Fibroblast of villous mesenchyme (primary cell): Measurements from ENCODE around the gene YY1AP1. TPM values are rescaled to one million over a fixed set of nuclear protein-coding genes. Genes with fewer than 3 reads are reported as not detected.
A peak's percentile ranks its signal among the peaks of the same experiment; 100 is the strongest.
"Not testable (repeated sequence)": the region's sequence is repeated elsewhere in the genome, so short reads cannot be mapped to it uniquely, and the experiment has no call there.

Experiments used
- DNase-seq: peaks from one replicate; pipeline ENCODE4 v3.0.0-alpha.2; 2010; ENCODE audit warnings: low read depth
- H3K4me3 ChIP-seq: 2 replicates; pipeline ENCODE4 v1.5.1; 2011; ENCODE audit warnings: low read depth, mild to moderate bottlenecking, low read length
- CTCF ChIP-seq: IDR thresholded peaks from 2 replicates; pipeline ENCODE4 v1.5.1; 2012; ENCODE audit warnings: low read depth, mild to moderate bottlenecking, low read length; ENCODE audit not compliant: insufficient read depth
- total RNA-seq: library from RNA; depleted of rRNA; stranded (reverse); fragments of >200 nt; gene quantifications from 2 replicates; pipeline ENCODE4 v1.2.3, GENCODE V29; 2012

YY1AP1 gene
- total RNA-seq, 1 donor = 55.7 TPM

GRCh38 chr1:155640367-155640766 is 48.2 kb downstream of the YY1AP1 start:
- TF ChIP-seq CTCF = no peak
- H3K4me3 ChIP-seq = no peak overlapping the region
- no peak for DNase-seq

- no peak for TF ChIP-seq CTCF
- H3K4me3 ChIP-seq = peak overlapping the region; percentile 38
- DNase-seq = no peak
Measured at GRCh38 chr1:155636397-155637153, 52.0 kb downstream of the YY1AP1 start.

GRCh38 chr1:155626428-155626827 is 62.1 kb downstream of the YY1AP1 start:
- H3K4me3 ChIP-seq, DNase-seq: not testable (repeated sequence)

- no peak overlapping the region for H3K4me3 ChIP-seq
- no peak for DNase-seq
- TF ChIP-seq CTCF = no peak
Measured at GRCh38 chr1:155623357-155623756, 65.2 kb downstream of the YY1AP1 start.

GRCh38 chr1:155622191-155622590 is 66.4 kb downstream of the YY1AP1 start:
- no peak for TF ChIP-seq CTCF
- no peak overlapping the region for H3K4me3 ChIP-seq

GRCh38 chr1:155613226-155613625 is 75.3 kb downstream of the YY1AP1 start:
- not testable (repeated sequence) for H3K4me3 ChIP-seq, DNase-seq

More at GRCh38 chr1:155622191-155622590, 66.4 kb downstream of the YY1AP1 start:
- DNase-seq = no peak

- DNase-seq = not testable (repeated sequence)
- H3K4me3 ChIP-seq = peak overlapping the region; percentile 69
Measured at GRCh38 chr1:155610257-155610647, 78.3 kb downstream of the YY1AP1 start.

GRCh38 chr1:155609515-155610256 is 78.9 kb downstream of the YY1AP1 start, which contains the start of gene MSTO1:
Gene MSTO1 (plus strand): TSS chr1:155610218. CDS start chr1:155610249, 31 bp downstream.
- DNase-seq = peak; percentile 97
- no peak for TF ChIP-seq CTCF
- peak within 1 kb of the TSS; percentile 69 for H3K4me3 ChIP-seq

Other genes with a start within 250 kb of the YY1AP1 start
- gene ASH1L, start 126.0 kb downstream of the YY1AP1 start, total RNA-seq = 34.1 and 43.2 TPM in 2 replicates
- 24.6 and 25.1 TPM in 2 replicates for gene MSTO1, start 78.6 kb downstream of the YY1AP1 start, total RNA-seq
- gene DAP3, start 317 bp upstream of the YY1AP1 start, total RNA-seq = 75.7 and 87.2 TPM in 2 replicates
- 35.8 and 42.7 TPM in 2 replicates for gene GON4L, start 168.4 kb upstream of the YY1AP1 start, total RNA-seq
- 27.4 and 47.5 TPM in 2 replicates for gene SYT11, start 170.8 kb upstream of the YY1AP1 start, total RNA-seq
- gene RIT1, start 222.6 kb upstream of the YY1AP1 start, total RNA-seq = 44.5 and 54.8 TPM in 2 replicates
- gene KHDC4, start 245.6 kb upstream of the YY1AP1 start, total RNA-seq = 23.8 and 42.7 TPM in 2 replicates